H1 (cell line): ENCODE data around the gene CALY. TPM values are rescaled to one million over a fixed set of nuclear protein-coding genes. Genes with fewer than 3 reads are reported as not detected.

ENCODE experiments used
- CTCF ChIA-PET: fragments of 300-600 bp; sonication (Branson Sonifier 250); formaldehyde crosslinking; loops from one replicate; lab custom pipeline; 2021; ENCODE audit not compliant: partially characterized antibody; lab: Charles Lee
- POLR2A ChIA-PET: fragments of 300-600 bp; sonication (Branson Sonifier 250); formaldehyde crosslinking; loops from one replicate; lab custom pipeline; 2021; ENCODE audit warnings: inconsistent platforms; ENCODE audit not compliant: partially characterized antibody; lab: Charles Lee
- DNase-seq, 2 experiments: peaks; one replicate each; pipeline versions ENCODE4 v3.0.0 to v3.0.0-alpha.2; 2010 to 2022; ENCODE audit warnings: low spot score in 2 of 2, low read depth in 1 of 2, mixed read lengths in 1 of 2
- FAIRE-seq: peaks from 2 replicates; lab custom pipeline; 2011; peaks lifted over from hg19 to GRCh38; lab: Jason Lieb, UNC
- H2AFZ ChIP-seq: 2 replicates; pipeline ENCODE4 v1.8.1; 2012; ENCODE audit warnings: low read length, inconsistent platforms
- H2AK5ac ChIP-seq: 2 replicates; pipeline ENCODE4 v1.6.1; 2013; ENCODE audit warnings: low read depth, low read length
- H2BK120ac ChIP-seq: replicated peaks from 2 replicates; pipeline ENCODE3; 2013; ENCODE audit warnings: low read depth, low read length, inconsistent platforms
- H2BK12ac ChIP-seq: 2 replicates; pipeline ENCODE4 v1.6.1; 2013; ENCODE audit warnings: low read depth, low read length
- H2BK15ac ChIP-seq: 2 replicates; pipeline ENCODE4 v1.6.1; 2013; ENCODE audit warnings: low read length
- H2BK20ac ChIP-seq: 2 replicates; pipeline ENCODE4 v1.6.1; 2013; ENCODE audit warnings: low read length
- H2BK5ac ChIP-seq: 2 replicates; pipeline ENCODE4 v1.6.1; 2013; ENCODE audit warnings: low read depth, low read length
- H3K14ac ChIP-seq: 2 replicates; pipeline ENCODE4 v1.6.1; 2013; ENCODE audit warnings: inconsistent platforms; ENCODE audit not compliant: insufficient read length
- H3K18ac ChIP-seq: 2 replicates; pipeline ENCODE4 v1.6.1; 2013; ENCODE audit warnings: low read length; ENCODE audit errors: extremely low read depth
- H3K23ac ChIP-seq: 2 replicates; pipeline ENCODE4 v1.6.1; 2013; ENCODE audit warnings: inconsistent platforms; ENCODE audit not compliant: insufficient read length
- H3K23me2 ChIP-seq: 2 replicates; pipeline ENCODE4 v1.6.1; 2013; ENCODE audit warnings: low read depth, low read length
- H3K27ac ChIP-seq: 2 replicates; pipeline ENCODE4 v1.6.1; 2011; ENCODE audit warnings: low read depth, low read length, inconsistent platforms
- H3K27me3 ChIP-seq, 4 experiments: replicated peaks in 1 of 4; 1 replicate in 1 of 4; 2 replicates in 3 of 4; pipeline versions ENCODE4 v1.6.1 to v1.8.1; 2011 to 2013; ENCODE audit warnings: low read length in 3 of 4, mild to moderate bottlenecking in 3 of 4, inconsistent platforms in 2 of 4, mixed read lengths in 2 of 4, moderate library complexity in 1 of 4; ENCODE audit not compliant: control insufficient read depth in 3 of 4, insufficient read depth in 3 of 4; ENCODE audit errors: extremely low read depth in 1 of 4
- H3K36me3 ChIP-seq, 4 experiments: 2 replicates each; pipeline versions ENCODE4 v1.6.1 to v1.8.1; 2011 to 2013; ENCODE audit warnings: mild to moderate bottlenecking in 4 of 4, low read length in 3 of 4, moderate library complexity in 2 of 4, control low read depth in 1 of 4, inconsistent platforms in 1 of 4; ENCODE audit not compliant: insufficient read depth in 4 of 4, control insufficient read depth in 2 of 4
- H3K4ac ChIP-seq: replicated peaks from 2 replicates; pipeline ENCODE3; 2013; ENCODE audit warnings: low read length, low read depth, mixed read lengths, inconsistent platforms; ENCODE audit not compliant: insufficient read length
- H3K4me1 ChIP-seq, 4 experiments: replicated peaks in 1 of 4; 1 replicate in 1 of 4; 2 replicates in 3 of 4; pipeline versions ENCODE4 v1.6.1 to v1.8.1; 2011 to 2013; ENCODE audit warnings: low read length in 3 of 4, inconsistent platforms in 2 of 4, mixed read lengths in 1 of 4; ENCODE audit not compliant: insufficient read depth in 4 of 4, control insufficient read depth in 3 of 4
- H3K4me2 ChIP-seq, 2 experiments: 2 replicates each; pipeline versions ENCODE4 v1.6.1 to v1.8.1; 2011 to 2013; ENCODE audit warnings: low read depth in 2 of 2, low read length in 2 of 2, control low read depth in 1 of 2, inconsistent platforms in 1 of 2, mild to moderate bottlenecking in 1 of 2; ENCODE audit not compliant: insufficient read depth in 1 of 2
- H3K4me3 ChIP-seq, 4 experiments: fragments of 200-600, 300-600 bp in 1 of 4; sonication (generic), shearing (Covaris generic), sonication (Bioruptor Twin) in 1 of 4; 2 replicates each; pipeline versions ENCODE4 v1.5.1 to v1.8.1; 2011 to 2016; ENCODE audit warnings: low read length in 4 of 4, low read depth in 3 of 4, control low read depth in 2 of 4, inconsistent platforms in 2 of 4, mild to moderate bottlenecking in 2 of 4, mixed read lengths in 1 of 4, moderate library complexity in 1 of 4; ENCODE audit not compliant: insufficient read depth in 2 of 4; ENCODE audit errors: extremely low read depth in 1 of 4
- H3K56ac ChIP-seq: replicated peaks from 2 replicates; pipeline ENCODE3; 2013; ENCODE audit warnings: low read depth, mild to moderate bottlenecking, mixed read lengths, low read length, inconsistent platforms; ENCODE audit not compliant: insufficient read length
- H3K79me1 ChIP-seq: 2 replicates; pipeline ENCODE4 v1.6.1; 2013; ENCODE audit warnings: low read depth, low read length, control low read depth
- H3K79me2 ChIP-seq, 2 experiments: 2 replicates each; pipeline versions ENCODE4 v1.6.1 to v1.8.1; 2012 to 2013; ENCODE audit warnings: low read length in 2 of 2, mild to moderate bottlenecking in 2 of 2, inconsistent platforms in 1 of 2; ENCODE audit not compliant: insufficient read depth in 2 of 2, control insufficient read depth in 1 of 2
- H3K9ac ChIP-seq, 4 experiments: replicated peaks in 1 of 4; 1 replicate in 1 of 4; 2 replicates in 3 of 4; pipeline versions ENCODE4 v1.6.1 to v1.8.1; 2011 to 2013; ENCODE audit warnings: low read depth in 3 of 4, low read length in 3 of 4, control low read depth in 2 of 4, mild to moderate bottlenecking in 2 of 4, moderate library complexity in 2 of 4, inconsistent platforms in 1 of 4; ENCODE audit errors: extremely low read depth in 1 of 4
- H3K9me3 ChIP-seq, 2 experiments: 2 replicates each; pipeline versions ENCODE4 v1.6.1 to v1.8.1; 2012 to 2013; ENCODE audit warnings: mild to moderate bottlenecking in 2 of 2, moderate library complexity in 2 of 2, control low read depth in 1 of 2, inconsistent platforms in 1 of 2, low read depth in 1 of 2, low read length in 1 of 2, mixed read lengths in 1 of 2; ENCODE audit not compliant: insufficient read depth in 2 of 2
- H4K20me1 ChIP-seq, 2 experiments: replicated peaks in 1 of 2; 2 replicates each; pipeline versions ENCODE3 to v1.8.1; 2011 to 2013; ENCODE audit warnings: inconsistent platforms in 2 of 2, low read length in 2 of 2, mild to moderate bottlenecking in 1 of 2; ENCODE audit not compliant: insufficient read depth in 2 of 2, control insufficient read depth in 1 of 2
- H4K5ac ChIP-seq: 2 replicates; pipeline ENCODE4 v1.6.1; 2013; ENCODE audit warnings: low read length, low read depth, mixed read lengths, inconsistent platforms; ENCODE audit not compliant: insufficient read length
- H4K8ac ChIP-seq: 2 replicates; pipeline ENCODE4 v1.8.0; 2013; ENCODE audit warnings: mild to moderate bottlenecking, moderate library complexity, low read length, inconsistent platforms; ENCODE audit not compliant: insufficient read depth; ENCODE audit errors: extremely low read depth
- H4K91ac ChIP-seq: replicated peaks from 2 replicates; pipeline ENCODE3; 2013; ENCODE audit warnings: low read length, mixed read lengths, inconsistent platforms; ENCODE audit not compliant: insufficient read length
- RAD21 ChIP-seq, 2 experiments: IDR thresholded peaks in 1 of 2; conservative IDR thresholded peaks in 1 of 2; 2 replicates each; pipeline ENCODE4 v1.6.1; 2011; ENCODE audit warnings: low read depth in 2 of 2, low read length in 2 of 2, improper control_type of control experiment in 1 of 2, inconsistent platforms in 1 of 2, mild to moderate bottlenecking in 1 of 2, moderate library complexity in 1 of 2
- RFX5 ChIP-seq: IDR thresholded peaks from 2 replicates; pipeline ENCODE4 v1.6.1; 2011; ENCODE audit warnings: low read depth, low read length, improper control_type of control experiment, borderline replicate concordance
- WGBS, 2 experiments: shearing (Covaris generic) in 1 of 2; methylation state at CpG; one replicate each; pipeline versions ENCODE4 v1.1.6 to v1.1.7; 2013 to 2015; ENCODE audit warnings: low lambda C conversion rate in 2 of 2, mixed read lengths in 2 of 2, inconsistent platforms in 1 of 2, low coverage in 1 of 2, missing lambda C conversion rate in 1 of 2; ENCODE audit not compliant: insufficient replicate concordance in 2 of 2, insufficient coverage in 1 of 2, insufficient read length in 1 of 2; ENCODE audit errors: extremely low coverage in 1 of 2, missing lambda C conversion rate in 1 of 2; 5-methylcytosine and 5-hydroxymethylcytosine counted together
- polyA plus RNA-seq, 7 experiments: library from polyadenylated mRNA; depleted of rRNA in 3 of 7; stranded (reverse) in 5 of 7; unstranded in 2 of 7; fragments of >200 nt in 5 of 7; fragments of 200-250 nt in 2 of 7; gene quantifications; 1 replicate in 5 of 7; 2 replicates in 1 of 7; 4 replicates in 1 of 7; pipeline versions ENCODE4 v1.2.1 to v1.2.3, GENCODE V29; 2011 to 2013; ENCODE audit warnings: missing spikeins in 2 of 7, mixed read lengths in 2 of 7
- total RNA-seq: library from RNA; stranded (reverse); fragmentation: NEBNext Ultra II Directional; extraction: Animal tissue kit (Norgen Biotek cat#: 25700); gene quantifications from 2 replicates; pipeline ENCODE4 v1.2.1, GENCODE V29; 2021

CALY gene
- total and polyA plus RNA-seq, 2 of the 8 experiments (the other 6 are each of a cell fraction or from before 2014, with no cell fraction given), result 1.3 to 1.5 TPM

DNA sequence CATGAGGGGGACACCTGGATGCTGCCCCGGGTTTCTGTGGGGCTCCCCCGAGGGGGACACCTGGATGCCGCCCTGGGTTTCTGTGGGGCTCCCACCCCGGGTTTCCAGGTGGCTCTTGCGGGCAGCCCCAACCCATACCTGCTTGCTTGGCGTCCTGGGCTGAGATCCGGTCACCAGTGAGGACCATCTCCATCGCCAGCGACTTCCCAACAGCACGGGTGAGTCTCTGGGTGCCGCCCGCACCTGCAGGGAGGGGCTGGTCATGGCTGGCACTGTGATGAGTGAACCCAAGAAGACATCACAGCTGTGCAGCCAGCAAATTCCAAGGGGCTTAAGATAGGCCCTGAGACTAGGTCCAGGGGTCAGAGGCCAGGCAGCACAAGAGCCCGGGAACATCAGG is 30.1 kb upstream of the CALY start:
- no peak overlapping the region for H3K4ac ChIP-seq
- no peak overlapping the region for H4K5ac ChIP-seq
- H3K79me1 ChIP-seq, result peaks cover 3% of the 10 kb centered on the region
- H3K36me3 ChIP-seq, result peaks cover 25 to 62% (median 53%) of the 10 kb centered on the region in 4 experiments
- no peak overlapping the region for H3K27ac ChIP-seq
- POLR2A ChIA-PET, result interaction anchor here (1.1 kb wide), 1 partner anchor 34 kb away, joined by 3 read pairs; no protein-coding TSS in a partner anchor
- H2BK12ac ChIP-seq, result no peak overlapping the region
- H2BK5ac ChIP-seq, result no peak overlapping the region
- H4K91ac ChIP-seq, result no peak overlapping the region
- H4K8ac ChIP-seq, result no peak overlapping the region
- H2BK120ac ChIP-seq, result no peak overlapping the region
- no peak overlapping the region for H3K18ac ChIP-seq
- WGBS, 2 experiments, result 93% methylated on average over 13 of the region's 13 CpGs; no CpG with 5 or more reads in 1 of the 2 experiments
- no peak overlapping the region for H2BK15ac ChIP-seq
- H3K9me3 ChIP-seq, result no peaks in the 10 kb centered on the region
- H3K4me1 ChIP-seq, result no peaks in the 10 kb centered on the region
- H3K23me2 ChIP-seq, result no peaks in the 10 kb centered on the region
- H2AK5ac ChIP-seq, result no peak overlapping the region
- FAIRE-seq (no peak), DNase-seq (no peak)
- H3K79me2 ChIP-seq, result no peaks in the 10 kb centered on the region
- H4K20me1 ChIP-seq, result peaks cover 3 to 12% of the 10 kb centered on the region in 2 experiments
- no peak overlapping the region for H3K4me2 ChIP-seq
- H3K56ac ChIP-seq, result no peak overlapping the region
- H3K4me3 ChIP-seq, result no peak overlapping the region
- H3K27me3 ChIP-seq, result no peaks in the 10 kb centered on the region; a peak in 1 of 7 replicates
- no peak overlapping the region for H2AFZ ChIP-seq
- TF ChIP-seq RAD21 (IDR thresholded peaks at IDR 0.05 in 1 of 2, conservative IDR thresholded peaks at IDR 0.05 in 1 of 2; ENCODE audit: low read depth in 2 of 2, low read length in 2 of 2), result no peak
- no peak for TF ChIP-seq RFX5
- H3K9ac ChIP-seq, result no peak overlapping the region
- H2BK20ac ChIP-seq, result no peak overlapping the region
- CTCF ChIA-PET, result no interaction called here
- H3K23ac ChIP-seq, result no peak overlapping the region
- no peak overlapping the region for H3K14ac ChIP-seq
